ENCODE results near the gene SLC26A9.

DNA sequence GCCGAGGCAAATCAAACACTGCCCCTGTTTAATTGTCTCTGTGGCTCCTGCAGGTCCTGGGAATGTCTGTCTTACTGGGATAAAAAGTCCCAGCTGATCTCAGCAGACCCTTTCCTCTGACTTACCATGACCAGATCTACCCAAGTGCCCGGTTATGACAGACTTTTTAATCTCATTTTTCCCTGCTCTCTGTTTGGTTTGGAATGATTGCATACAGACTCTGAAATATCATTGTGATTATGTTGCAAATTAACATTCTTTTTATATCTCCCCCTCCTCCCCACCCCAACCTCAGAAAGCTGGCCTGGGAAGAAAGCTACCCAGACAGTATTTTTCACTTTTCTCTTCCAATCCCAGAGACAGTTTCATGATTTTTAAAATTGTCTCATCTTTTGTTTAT is 43.6 kb upstream of the SLC26A9 start:
- TF ChIP-seq TEAD4 (IDR thresholded peaks at IDR 0.05): no peak
- TF ChIP-seq, protein P1, sequence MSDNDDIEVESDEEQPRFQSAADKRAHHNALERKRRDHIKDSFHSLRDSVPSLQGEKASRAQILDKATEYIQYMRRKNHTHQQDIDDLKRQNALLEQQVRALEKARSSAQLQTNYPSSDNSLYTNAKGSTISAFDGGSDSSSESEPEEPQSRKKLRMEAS (IDR thresholded peaks at IDR 0.05): no peak
- TF ChIP-seq YY1 (IDR thresholded peaks at IDR 0.05; ENCODE audit: low read depth): no peak
- no peak for TF ChIP-seq EP300 (IDR thresholded peaks at IDR 0.05; ENCODE audit: borderline replicate concordance)
- TF ChIP-seq RAD21 (IDR thresholded peaks at IDR 0.05; ENCODE audit: low read depth): no peak
- no peak for TF ChIP-seq TAF1 (IDR thresholded peaks at IDR 0.05; ENCODE audit: low read depth)
- no peak for TF ChIP-seq NFIC (IDR thresholded peaks at IDR 0.05)
- no peak for TF ChIP-seq ZBTB7A (IDR thresholded peaks at IDR 0.05; ENCODE audit: low read depth)
- no peak for TF ChIP-seq CREB1 (IDR thresholded peaks at IDR 0.05; ENCODE audit: low read depth)

Data from Ishikawa (cell line).